ENCODE measurements around the gene AK4. TPM values are rescaled to one million over a fixed set of nuclear protein-coding genes. Genes with fewer than 3 reads are reported as not detected.

Gene AK4
- total and polyA plus RNA-seq, 2 of the 8 experiments (the other 6 are each of a cell fraction or from before 2014, with no cell fraction given), result 64.5 to 175 TPM

- no peak for DNase-seq (ENCODE audit: low read depth in 1 of 2, low spot score in 2 of 2)
- no peak overlapping the region for H2BK20ac ChIP-seq (ENCODE audit: low read length)
- no peaks in the 10 kb centered on the region for H3K79me2 ChIP-seq (ENCODE audit: control insufficient read depth in 1 of 2, insufficient read depth in 2 of 2, low read length in 2 of 2)
- ChIA-PET POLR2A (ENCODE audit: partially characterized antibody) (no interaction called here), CTCF (ENCODE audit: partially characterized antibody) (interaction anchor here (1.4 to 1.8 kb wide), 2 partner anchors 19 to 237 kb away, joined by 3 read pairs; no protein-coding TSS in a partner anchor)
- no peak overlapping the region for H2BK15ac ChIP-seq (ENCODE audit: low read length)
- H3K4ac ChIP-seq (replicated peaks; ENCODE audit: insufficient read length, low read depth, low read length), result no peak overlapping the region
- no peak overlapping the region for H3K27ac ChIP-seq (ENCODE audit: low read depth, low read length)
- no peaks in the 10 kb centered on the region for H3K79me1 ChIP-seq (ENCODE audit: low read depth, low read length)
- no peaks in the 10 kb centered on the region for H3K23me2 ChIP-seq (ENCODE audit: low read depth, low read length)
- FAIRE-seq, result no peak
- no peaks in the 10 kb centered on the region for H4K20me1 ChIP-seq (replicated peaks in 1 of 2; ENCODE audit: control insufficient read depth in 1 of 2, insufficient read depth in 2 of 2, low read length in 2 of 2)
- H3K9me3 ChIP-seq (ENCODE audit: insufficient read depth in 2 of 2, low read depth in 1 of 2, low read length in 1 of 2), result no peaks in the 10 kb centered on the region
- H3K23ac ChIP-seq (ENCODE audit: insufficient read length), result no peak overlapping the region
- H3K36me3 ChIP-seq (ENCODE audit: control insufficient read depth in 2 of 4, insufficient read depth in 4 of 4, low read length in 3 of 4), result no peaks in the 10 kb centered on the region
- no peak overlapping the region for H4K91ac ChIP-seq (replicated peaks; ENCODE audit: insufficient read length, low read length)
- H2BK5ac ChIP-seq (ENCODE audit: low read depth, low read length), result no peak overlapping the region
- no peak overlapping the region for H4K5ac ChIP-seq (ENCODE audit: insufficient read length, low read depth, low read length)
- H2BK12ac ChIP-seq (ENCODE audit: low read depth, low read length), result no peak overlapping the region
- H2AFZ ChIP-seq (ENCODE audit: low read length), result no peak overlapping the region
- no peaks in the 10 kb centered on the region for H3K27me3 ChIP-seq (replicated peaks in 1 of 4; ENCODE audit: control insufficient read depth in 3 of 4, extremely low read depth in 1 of 4, insufficient read depth in 3 of 4, low read length in 3 of 4)
- no peak overlapping the region for H2AK5ac ChIP-seq (ENCODE audit: low read depth, low read length)
- H2BK120ac ChIP-seq (replicated peaks; ENCODE audit: low read depth, low read length), result no peak overlapping the region
- 88% methylated on average over 4 of the region's 4 CpGs; no CpG with 5 or more reads in 1 of the 2 experiments for WGBS, 2 experiments (ENCODE audit: extremely low coverage in 1 of 2, insufficient coverage in 1 of 2, insufficient read length in 1 of 2, insufficient replicate concordance in 2 of 2, low coverage in 1 of 2, low lambda C conversion rate in 2 of 2, missing lambda C conversion rate in 1 of 2)
- H3K14ac ChIP-seq (ENCODE audit: insufficient read length), result no peak overlapping the region
- H3K9ac ChIP-seq (replicated peaks in 1 of 4; ENCODE audit: extremely low read depth in 1 of 4, low read depth in 3 of 4, low read length in 3 of 4), result no peak overlapping the region
- no peak overlapping the region for H3K18ac ChIP-seq (ENCODE audit: extremely low read depth, low read length)
- H3K4me2 ChIP-seq (ENCODE audit: insufficient read depth in 1 of 2, low read depth in 2 of 2, low read length in 2 of 2), result no peak overlapping the region
- no peak overlapping the region for H4K8ac ChIP-seq (ENCODE audit: extremely low read depth, insufficient read depth, low read length)
- H3K4me3 ChIP-seq (ENCODE audit: extremely low read depth in 1 of 4, insufficient read depth in 2 of 4, low read depth in 3 of 4, low read length in 4 of 4), result no peak overlapping the region
- no peak overlapping the region for H3K56ac ChIP-seq (replicated peaks; ENCODE audit: insufficient read length, low read depth, low read length)
- H3K4me1 ChIP-seq (replicated peaks in 1 of 4; ENCODE audit: control insufficient read depth in 3 of 4, insufficient read depth in 4 of 4, low read length in 3 of 4), result no peaks in the 10 kb centered on the region
- TF ChIP-seq RFX5 (IDR thresholded peaks at IDR 0.05; ENCODE audit: borderline replicate concordance, low read depth, low read length) (no peak), HDAC6 (IDR thresholded peaks at IDR 0.05; ENCODE audit: low read depth, low read length) (no peak), TBP (IDR thresholded peaks at IDR 0.05; ENCODE audit: low read depth, low read length) (no peak), ZNF274 (IDR thresholded peaks at IDR 0.05; ENCODE audit: borderline replicate concordance, extremely low read depth, low read length) (no peak), EZH2 (IDR thresholded peaks at IDR 0.05; ENCODE audit: low read depth, low read length, severe bottlenecking) (no peak), HDAC2 (IDR thresholded peaks at IDR 0.05; ENCODE audit: borderline replicate concordance in 1 of 2, low read depth in 2 of 2, low read length in 2 of 2) (no peak), GTF2F1 (IDR thresholded peaks at IDR 0.05; ENCODE audit: borderline replicate concordance, low read depth, low read length) (no peak), CHD1 (IDR thresholded peaks at IDR 0.05; ENCODE audit: low read depth, low read length) (no peak), POLR2AphosphoS5 (IDR thresholded peaks at IDR 0.05; ENCODE audit: low read depth, low read length) (no peak), CREB1 (IDR thresholded peaks at IDR 0.05) (no peak), RXRA (IDR thresholded peaks at IDR 0.05; ENCODE audit: insufficient read depth, low read depth, low read length) (no peak), PHF8 (conservative IDR thresholded peaks at IDR 0.05; ENCODE audit: low read depth, low read length) (no peak), MAFK (IDR thresholded peaks at IDR 0.05; ENCODE audit: low read depth, low read length) (no peak), YY1 (IDR thresholded peaks at IDR 0.05; ENCODE audit: low read depth, low read length) (no peak), RBBP5 (IDR thresholded peaks at IDR 0.05; ENCODE audit: borderline replicate concordance, low read depth, low read length) (no peak), TAF1 (IDR thresholded peaks at IDR 0.05; ENCODE audit: low read depth, low read length) (no peak)
Observed at GRCh38 chr1:65105596-65105995, 42.4 kb upstream of the AK4 start.

Data from H1 (cell line).